Trophoblast cell (in vitro differentiated cells and primary cell): ENCODE data around the gene TOMM40L.

Experiments
- DNase-seq, 2 donors: peaks; one replicate each; pipeline ENCODE4 v3.0.0-alpha.2; 2016
- H2AFZ ChIP-seq: 2 replicates; pipeline ENCODE4 v1.6.1; 2013; ENCODE audit warnings: low read length, moderate library complexity, mild to moderate bottlenecking; ENCODE audit not compliant: insufficient read depth, poor library complexity
- H2AK5ac ChIP-seq: 2 replicates; pipeline ENCODE4 v1.6.1; 2013; ENCODE audit warnings: mild to moderate bottlenecking, low read length
- H2BK120ac ChIP-seq: 2 replicates; pipeline ENCODE4 v1.6.1; 2013; ENCODE audit warnings: low read length, mild to moderate bottlenecking, moderate library complexity; ENCODE audit not compliant: insufficient read depth, poor library complexity
- H2BK12ac ChIP-seq: 2 replicates; pipeline ENCODE4 v1.6.1; 2013; ENCODE audit warnings: mild to moderate bottlenecking, low read length, moderate library complexity
- H2BK5ac ChIP-seq: 2 replicates; pipeline ENCODE4 v1.6.1; 2013; ENCODE audit warnings: low read length, low read depth, moderate library complexity, mild to moderate bottlenecking; ENCODE audit not compliant: poor library complexity
- H3K14ac ChIP-seq: 2 replicates; pipeline ENCODE4 v1.6.1; 2013; ENCODE audit warnings: mild to moderate bottlenecking, low read length
- H3K18ac ChIP-seq: 2 replicates; pipeline ENCODE4 v1.6.1; 2013; ENCODE audit warnings: mild to moderate bottlenecking, low read length
- H3K23ac ChIP-seq: 2 replicates; pipeline ENCODE4 v1.6.1; 2013; ENCODE audit warnings: low read length
- H3K27ac ChIP-seq: 2 replicates; pipeline ENCODE4 v1.5.1; 2013; ENCODE audit warnings: low read depth, mild to moderate bottlenecking, inconsistent platforms, low read length, moderate library complexity
- H3K27me3 ChIP-seq: 2 replicates; pipeline ENCODE4 v1.6.1; 2013; ENCODE audit warnings: inconsistent platforms, mild to moderate bottlenecking, low read length, moderate library complexity; ENCODE audit not compliant: insufficient read depth
- H3K36me3 ChIP-seq, 2 experiments: 1 replicate in 1 of 2; 2 replicates in 1 of 2; pipeline ENCODE4 v1.6.1; 2013; ENCODE audit warnings: low read length in 2 of 2, mild to moderate bottlenecking in 2 of 2, moderate library complexity in 1 of 2; ENCODE audit not compliant: insufficient read depth in 2 of 2, control insufficient read depth in 1 of 2
- H3K4ac ChIP-seq: 2 replicates; pipeline ENCODE4 v1.6.1; 2013; ENCODE audit warnings: low read depth, mild to moderate bottlenecking, low read length, moderate library complexity
- H3K4me1 ChIP-seq, 2 experiments: 1 replicate in 1 of 2; 2 replicates in 1 of 2; pipeline ENCODE4 v1.6.1; 2013; ENCODE audit warnings: low read length in 2 of 2, mild to moderate bottlenecking in 2 of 2, moderate library complexity in 1 of 2; ENCODE audit not compliant: insufficient read depth in 2 of 2, control insufficient read depth in 1 of 2
- H3K4me2 ChIP-seq: 2 replicates; pipeline ENCODE4 v1.6.1; 2013; ENCODE audit warnings: inconsistent platforms, mild to moderate bottlenecking, low read length, moderate library complexity
- H3K4me3 ChIP-seq: 2 replicates; pipeline ENCODE4 v1.5.1; 2013; ENCODE audit warnings: mild to moderate bottlenecking, low read depth, low read length, inconsistent platforms
- H3K79me1 ChIP-seq: one replicate; pipeline ENCODE4 v1.6.1; 2013; ENCODE audit warnings: low read length
- H3K79me2 ChIP-seq: 2 replicates; pipeline ENCODE4 v1.6.1; 2013; ENCODE audit warnings: low read length, mild to moderate bottlenecking; ENCODE audit not compliant: control insufficient read depth, insufficient read depth, poor library complexity
- H3K9ac ChIP-seq: 2 replicates; pipeline ENCODE4 v1.6.1; 2013; ENCODE audit warnings: mild to moderate bottlenecking, low read length
- H3K9me3 ChIP-seq: 2 replicates; pipeline ENCODE4 v1.6.1; 2013; ENCODE audit warnings: low read depth, mild to moderate bottlenecking, control low read depth, inconsistent platforms, low read length; ENCODE audit not compliant: insufficient read depth
- H4K12ac ChIP-seq: 2 replicates; pipeline ENCODE4 v1.6.1; 2013; ENCODE audit warnings: low read depth, mild to moderate bottlenecking, low read length, moderate library complexity
- H4K8ac ChIP-seq: 2 replicates; pipeline ENCODE4 v1.6.1; 2013; ENCODE audit warnings: low read depth, mild to moderate bottlenecking, low read length, moderate library complexity
- H4K91ac ChIP-seq: one replicate; pipeline ENCODE4 v1.6.1; 2013; ENCODE audit warnings: low read depth, mild to moderate bottlenecking, low read length, moderate library complexity
- WGBS: extraction: QIAGEN DNeasy Blood & Tissue Kit; methylation state at CpG from one replicate; pipeline ENCODE4 v1.1.7; 2013; ENCODE audit warnings: missing lambda C conversion rate; ENCODE audit not compliant: insufficient read length, insufficient coverage; ENCODE audit errors: extremely low coverage; 5-methylcytosine and 5-hydroxymethylcytosine counted together

Gene TOMM40L

GRCh38 chr1:161266202-161266601, 40.3 kb downstream of the TOMM40L start:
- no peaks in the 10 kb centered on the region for H3K4me1 ChIP-seq
- no peaks in the 10 kb centered on the region for H3K79me2 ChIP-seq
- no peaks in the 10 kb centered on the region for H3K27me3 ChIP-seq
- no peak overlapping the region for H2AK5ac ChIP-seq
- no peak overlapping the region for H4K91ac ChIP-seq
- H3K18ac ChIP-seq, result no peak overlapping the region
- no peak overlapping the region for H2BK5ac ChIP-seq
- WGBS, result no CpG with 5 or more reads among the region's 3 CpGs
- H4K12ac ChIP-seq, result no peak overlapping the region
- H3K23ac ChIP-seq, result no peak overlapping the region
- DNase-seq, result no peak
- H3K4me3 ChIP-seq, result no peak overlapping the region
- H3K27ac ChIP-seq, result no peak overlapping the region
- H3K79me1 ChIP-seq, result no peaks in the 10 kb centered on the region
- H3K36me3 ChIP-seq, result no peaks in the 10 kb centered on the region
- no peak overlapping the region for H3K4ac ChIP-seq
- H2AFZ ChIP-seq, result no peak overlapping the region
- H2BK12ac ChIP-seq, result no peak overlapping the region
- peaks cover under 1% of the 10 kb centered on the region for H3K9me3 ChIP-seq
- no peak overlapping the region for H3K14ac ChIP-seq
- H2BK120ac ChIP-seq, result no peak overlapping the region
- H3K9ac ChIP-seq, result no peak overlapping the region
- H4K8ac ChIP-seq, result no peak overlapping the region
- H3K4me2 ChIP-seq, result no peak overlapping the region

- no CpG with 5 or more reads among the region's 2 CpGs for WGBS
- H2AK5ac ChIP-seq, result no peak overlapping the region
Observed at GRCh38 chr1:161266836-161267235, 41.0 kb downstream of the TOMM40L start.

GRCh38 chr1:161267321-161267720, 41.5 kb downstream of the TOMM40L start:
- Histone ChIP-seq H3K4ac (no peak overlapping the region), H3K23ac (no peak overlapping the region), H3K4me3 (no peak overlapping the region), H3K27ac (no peak overlapping the region), H4K91ac (no peak overlapping the region), H3K27me3 (no peaks in the 10 kb centered on the region), H4K8ac (no peak overlapping the region), H2BK12ac (no peak overlapping the region), H3K9me3 (no peaks in the 10 kb centered on the region), H3K9ac (no peak overlapping the region), H3K36me3 (no peaks in the 10 kb centered on the region), H3K14ac (no peak overlapping the region), H3K79me1 (no peaks in the 10 kb centered on the region), H2AFZ (no peak overlapping the region), H2BK120ac (no peak overlapping the region), H3K4me2 (no peak overlapping the region), H3K4me1 (no peaks in the 10 kb centered on the region), H3K18ac (no peak overlapping the region), H3K79me2 (no peaks in the 10 kb centered on the region), H2BK5ac (no peak overlapping the region), H2AK5ac (no peak overlapping the region), H4K12ac (no peak overlapping the region)
- peak in 1 of 2 donors; percentile 35 for DNase-seq
- no CpG with 5 or more reads among the region's 3 CpGs for WGBS

More at GRCh38 chr1:161266836-161267235, 41.0 kb downstream of the TOMM40L start:
- no peaks in the 10 kb centered on the region for H3K9me3 ChIP-seq
- no peak overlapping the region for H3K4me3 ChIP-seq
- H3K23ac ChIP-seq, result no peak overlapping the region
- H3K79me1 ChIP-seq, result no peaks in the 10 kb centered on the region
- no peaks in the 10 kb centered on the region for H3K4me1 ChIP-seq
- no peak overlapping the region for H2AFZ ChIP-seq
- no peaks in the 10 kb centered on the region for H3K79me2 ChIP-seq
- no peak overlapping the region for H3K4me2 ChIP-seq
- H4K8ac ChIP-seq, result no peak overlapping the region
- no peak overlapping the region for H3K27ac ChIP-seq
- no peaks in the 10 kb centered on the region for H3K36me3 ChIP-seq
- no peak overlapping the region for H2BK120ac ChIP-seq
- no peak overlapping the region for H3K14ac ChIP-seq
- no peak overlapping the region for H4K12ac ChIP-seq
- no peak overlapping the region for H2BK12ac ChIP-seq
- no peak overlapping the region for H4K91ac ChIP-seq
- H3K18ac ChIP-seq, result no peak overlapping the region
- H3K4ac ChIP-seq, result no peak overlapping the region
- no peak overlapping the region for H3K9ac ChIP-seq
- H3K27me3 ChIP-seq, result no peaks in the 10 kb centered on the region
- no peak for DNase-seq
- no peak overlapping the region for H2BK5ac ChIP-seq

- Histone ChIP-seq H3K79me2 (no peaks in the 10 kb centered on the region), H3K9ac (no peak overlapping the region), H3K23ac (no peak overlapping the region), H3K14ac (no peak overlapping the region), H3K36me3 (no peaks in the 10 kb centered on the region), H3K4me2 (no peak overlapping the region), H4K91ac (no peak overlapping the region), H3K18ac (no peak overlapping the region), H2AK5ac (no peak overlapping the region), H3K4me3 (no peak overlapping the region), H3K27me3 (no peaks in the 10 kb centered on the region), H2BK5ac (no peak overlapping the region), H3K4me1 (peaks cover 8 to 14% of the 10 kb centered on the region in 2 experiments), H2BK12ac (no peak overlapping the region), H3K9me3 (no peaks in the 10 kb centered on the region), H3K79me1 (no peaks in the 10 kb centered on the region), H2BK120ac (no peak overlapping the region), H3K27ac (no peak overlapping the region), H2AFZ (no peak overlapping the region), H4K12ac (no peak overlapping the region), H4K8ac (no peak overlapping the region), H3K4ac (no peak overlapping the region)
- peak; percentile 30 to 66 for DNase-seq
- whole genome bisulfite sequencing, result no CpG with 5 or more reads among the region's 3 CpGs
Observed at GRCh38 chr1:161273402-161273801, 47.5 kb downstream of the TOMM40L start.
